Peyer's patch (tissue), 4 donors: ENCODE measurements around the gene CCDC149.

Source experiments
- CTCF ChIP-seq, 6 experiments: fragments of 450-650 bp in 4 of 6; fragments of 200-600 bp in 2 of 6; sonication (generic) in 1 of 6; IDR thresholded peaks; one replicate each; pipeline ENCODE4 v1.5.1; 2017 to 2019; ENCODE audit warnings: antibody characterized with exemption in 6 of 6, mild to moderate bottlenecking in 3 of 6, moderate library complexity in 1 of 6
- POLR2A ChIP-seq, 2 donors: fragments of 450-650 bp; IDR thresholded peaks; one replicate each; pipeline ENCODE4 v1.5.1; 2017; ENCODE audit warnings: antibody characterized with exemption in 2 of 2, mild to moderate bottlenecking in 2 of 2, moderate library complexity in 2 of 2

- no peak for TF ChIP-seq POLR2A (IDR thresholded peaks at IDR 0.05)
- no peak for TF ChIP-seq CTCF (IDR thresholded peaks at IDR 0.05)
Observed at GRCh38 chr4:24772061-24772705, 140.7 kb downstream of the CCDC149 start.
